Left lobe of liver (tissue), 2 donors: Measurements from ENCODE around the gene LYPD4. TPM values are rescaled to one million over a fixed set of nuclear protein-coding genes. Genes with fewer than 3 reads are reported as not detected.
A peak's percentile ranks its signal among the peaks of the same experiment; 100 is the strongest.
"Not testable (repeated sequence)": the region's sequence is repeated elsewhere in the genome, so short reads cannot be mapped to it uniquely, and the experiment has no call there.

ENCODE experiments used
- ATAC-seq: fragments of 200-7000 bp; cut with Tn5 transposase; one replicate; pipeline ENCODE4 v1.9.1; 2020; ENCODE audit warnings: mild to moderate bottlenecking, moderate library complexity
- DNase-seq: peaks from one replicate; pipeline ENCODE4 v3.0.0-alpha.2; 2020; ENCODE audit warnings: low spot score
- total RNA-seq: library from RNA; stranded (reverse); gene quantifications from one replicate; pipeline ENCODE4 v1.2.1, GENCODE V29; 2021
- donor health status: DM: no; HTN: no; CAD: no; lungs with moderate emphysema.
- donor health status: DM: no; HTN: yes; CAD: no.

Gene LYPD4
- total RNA-seq, 1 donor from 2014 or later: not detected

GRCh38 chr19:41876847-41877832, 32.7 kb upstream of the LYPD4 start, which contains the start of gene CD79A:
CD79A (plus strand) TSS chr19:41877279; CDS start chr19:41877305, 26 bp downstream.
- no peak for ATAC-seq
- no peak for DNase-seq

GRCh38 chr19:41875973-41876372, 31.5 kb upstream of the LYPD4 start:
- DNase-seq, ATAC-seq: not testable (repeated sequence)

- ATAC-seq: peak; percentile 87
- peak; percentile 67 for DNase-seq
Observed at GRCh38 chr19:41872775-41873647, 28.5 kb upstream of the LYPD4 start.

- no peak for DNase-seq
- no peak for ATAC-seq
Observed at GRCh38 chr19:41872384-41872774, 27.9 kb upstream of the LYPD4 start.

GRCh38 chr19:41871573-41872383, 27.3 kb upstream of the LYPD4 start:
- DNase-seq (no peak), ATAC-seq (peak; percentile 21)

GRCh38 chr19:41870401-41870873, 26.0 kb upstream of the LYPD4 start:
- no peak for ATAC-seq
- DNase-seq: no peak

- ATAC-seq (no peak), DNase-seq (no peak)
Observed at GRCh38 chr19:41869374-41869955, 25.0 kb upstream of the LYPD4 start.

GRCh38 chr19:41868989-41869300, 24.5 kb upstream of the LYPD4 start:
- DNase-seq: no peak
- no peak for ATAC-seq

GRCh38 chr19:41868120-41868988, 23.9 kb upstream of the LYPD4 start:
- ATAC-seq (no peak), DNase-seq (no peak)

- ATAC-seq (no peak), DNase-seq (no peak)
Observed at GRCh38 chr19:41866284-41866683, 21.8 kb upstream of the LYPD4 start.

GRCh38 chr19:41864374-41864773, 19.9 kb upstream of the LYPD4 start:
- no peak for DNase-seq
- ATAC-seq: no peak

GRCh38 chr19:41863209-41863931, 18.9 kb upstream of the LYPD4 start:
- ATAC-seq (no peak), DNase-seq (no peak)

GRCh38 chr19:41862445-41862986, 18.0 kb upstream of the LYPD4 start:
- no peak for DNase-seq
- ATAC-seq: no peak

GRCh38 chr19:41861846-41862245, 17.4 kb upstream of the LYPD4 start:
- DNase-seq (no peak), ATAC-seq (no peak)

GRCh38 chr19:41861116-41861768, 16.8 kb upstream of the LYPD4 start:
- ATAC-seq (no peak), DNase-seq (no peak)

- DNase-seq: no peak
- no peak for ATAC-seq
Observed at GRCh38 chr19:41860419-41861115, 16.1 kb upstream of the LYPD4 start.
